ENCODE results near the gene CPSF7. TPM values are rescaled to one million over a fixed set of nuclear protein-coding genes. Genes with fewer than 3 reads are reported as not detected.
"Not testable (repeated sequence)": the region's sequence is repeated elsewhere in the genome, so short reads cannot be mapped to it uniquely, and the experiment has no call there.

Gene CPSF7
- total RNA-seq, 1 donor from 2014 or later: 80.0 TPM

GRCh38 chr11:61392981-61393595 lies 36.7 kb downstream of the CPSF7 start:
- H3K27me3 Mint-ChIP-seq (ENCODE audit: unreplicated experiment): no peaks in the 10 kb centered on the region
- peak overlapping the region; percentile 82 for H3K4me3 Mint-ChIP-seq (ENCODE audit: unreplicated experiment)
- TF ChIP-seq CTCF (IDR thresholded peaks at IDR 0.05): peak; percentile 36
- H3K36me3 Mint-ChIP-seq (ENCODE audit: unreplicated experiment): peaks cover 14% of the 10 kb centered on the region
- H3K27ac Mint-ChIP-seq (ENCODE audit: unreplicated experiment): peak overlapping the region; percentile 94
- H3K4me1 Mint-ChIP-seq (ENCODE audit: unreplicated experiment): peaks cover 15% of the 10 kb centered on the region
- H3K9me3 Mint-ChIP-seq (ENCODE audit: unreplicated experiment): peaks cover 4% of the 10 kb centered on the region
- no peak for DNase-seq (ENCODE audit: extremely low spot score, unreplicated experiment)

- no peak overlapping the region for H3K4me3 Mint-ChIP-seq (ENCODE audit: unreplicated experiment)
- H3K9me3 Mint-ChIP-seq (ENCODE audit: unreplicated experiment): peaks cover 4% of the 10 kb centered on the region
- peaks cover 7% of the 10 kb centered on the region for H3K36me3 Mint-ChIP-seq (ENCODE audit: unreplicated experiment)
- no peaks in the 10 kb centered on the region for H3K27me3 Mint-ChIP-seq (ENCODE audit: unreplicated experiment)
- H3K27ac Mint-ChIP-seq (ENCODE audit: unreplicated experiment): no peak overlapping the region
- TF ChIP-seq CTCF (IDR thresholded peaks at IDR 0.05): no peak
- H3K4me1 Mint-ChIP-seq (ENCODE audit: unreplicated experiment): peaks cover 22% of the 10 kb centered on the region
- no peak for DNase-seq (ENCODE audit: extremely low spot score, unreplicated experiment)
Observed at GRCh38 chr11:61390161-61390560, 39.6 kb downstream of the CPSF7 start.

GRCh38 chr11:61384271-61385242 lies 45.2 kb downstream of the CPSF7 start:
- H3K27me3 Mint-ChIP-seq (ENCODE audit: unreplicated experiment): no peaks in the 10 kb centered on the region
- no peak for TF ChIP-seq CTCF (IDR thresholded peaks at IDR 0.05)
- H3K4me3 Mint-ChIP-seq (ENCODE audit: unreplicated experiment): no peak overlapping the region
- no peak for DNase-seq (ENCODE audit: extremely low spot score, unreplicated experiment)
- H3K27ac Mint-ChIP-seq (ENCODE audit: unreplicated experiment): no peak overlapping the region
- H3K36me3 Mint-ChIP-seq (ENCODE audit: unreplicated experiment): no peaks in the 10 kb centered on the region
- H3K4me1 Mint-ChIP-seq (ENCODE audit: unreplicated experiment): peaks cover 11% of the 10 kb centered on the region
- H3K9me3 Mint-ChIP-seq (ENCODE audit: unreplicated experiment): peaks cover 2% of the 10 kb centered on the region

GRCh38 chr11:61383859-61384258 lies 45.9 kb downstream of the CPSF7 start:
- not testable (repeated sequence) for H3K27ac Mint-ChIP-seq (ENCODE audit: unreplicated experiment); H3K36me3 Mint-ChIP-seq (ENCODE audit: unreplicated experiment); H3K9me3 Mint-ChIP-seq (ENCODE audit: unreplicated experiment); DNase-seq (ENCODE audit: extremely low spot score, unreplicated experiment); H3K27me3 Mint-ChIP-seq (ENCODE audit: unreplicated experiment); H3K4me3 Mint-ChIP-seq (ENCODE audit: unreplicated experiment)
- peaks cover 17% of the 10 kb centered on the region for H3K4me1 Mint-ChIP-seq (ENCODE audit: unreplicated experiment)

- no peak overlapping the region for H3K27ac Mint-ChIP-seq (ENCODE audit: unreplicated experiment)
- no peak for DNase-seq (ENCODE audit: extremely low spot score, unreplicated experiment)
- H3K4me3 Mint-ChIP-seq (ENCODE audit: unreplicated experiment): no peak overlapping the region
- no peak for TF ChIP-seq CTCF (IDR thresholded peaks at IDR 0.05)
- H3K9me3 Mint-ChIP-seq (ENCODE audit: unreplicated experiment): no peaks in the 10 kb centered on the region
- H3K4me1 Mint-ChIP-seq (ENCODE audit: unreplicated experiment): peaks cover 29% of the 10 kb centered on the region
- peaks cover 4% of the 10 kb centered on the region for H3K36me3 Mint-ChIP-seq (ENCODE audit: unreplicated experiment)
- no peaks in the 10 kb centered on the region for H3K27me3 Mint-ChIP-seq (ENCODE audit: unreplicated experiment)
Observed at GRCh38 chr11:61380884-61381283, 48.9 kb downstream of the CPSF7 start.

Measured in osteocyte (in vitro differentiated cells).